ENCODE data around the gene ADGRL4. TPM values are rescaled to one million over a fixed set of nuclear protein-coding genes. Genes with fewer than 3 reads are reported as not detected.

The ADGRL4 gene
- total RNA-seq, 1 experiment from 2014 or later: not detected

- ATAC-seq: no peak
- TF ChIP-seq REST (IDR thresholded peaks at IDR 0.05; ENCODE audit: insufficient read depth in 1 of 2, low read depth in 2 of 2, low read length in 1 of 2): no peak
- TF ChIP-seq CTCF (IDR thresholded peaks at IDR 0.05): no peak
- TF ChIP-seq POLR2AphosphoS5 (IDR thresholded peaks at IDR 0.05; ENCODE audit: low read depth, low read length): no peak
- no peaks in the 10 kb centered on the region for H3K36me3 ChIP-seq (ENCODE audit: control insufficient read depth, insufficient read depth, low read length)
- H3K4me1 ChIP-seq (ENCODE audit: control insufficient read depth, insufficient read depth, low read length): no peaks in the 10 kb centered on the region
- BruUV-seq (replicated peaks): no TSS peak
- POLR2A ChIA-PET: no interaction called here
- no peaks in the 10 kb centered on the region for H3K27me3 ChIP-seq (ENCODE audit: control insufficient read depth, insufficient read depth, low read length)
- no peak overlapping the region for H3K27ac ChIP-seq (ENCODE audit: low read length)
- intact Hi-C loops (cut with micrococcal nuclease; ENCODE audit: unreplicated experiment): no loop called here
- CTCF ChIA-PET: no interaction called here
- no peak for DNase-seq (ENCODE audit: low read depth, low spot score)
- in situ Hi-C loops (cut with HindIII; ENCODE audit: low pct_unique_long_range_greater_than_20kb, low sequenced_read_pairs): no loop called here
- H3K9me3 ChIP-seq (ENCODE audit: control insufficient read depth, insufficient read depth, low read depth, low read length): no peaks in the 10 kb centered on the region; the same call in 1 of the 2 replicates
- H3K4me3 ChIP-seq (ENCODE audit: low read depth in 2 of 2, low read length in 2 of 2): no peak overlapping the region
Measured at GRCh38 chr1:78902641-78903040, 103.9 kb downstream of the ADGRL4 start.

- no peak overlapping the region for H3K4me3 ChIP-seq (ENCODE audit: low read depth in 2 of 2, low read length in 2 of 2)
- in situ Hi-C loops (cut with HindIII; ENCODE audit: low pct_unique_long_range_greater_than_20kb, low sequenced_read_pairs): no loop called here
- intact Hi-C loops (cut with micrococcal nuclease; ENCODE audit: unreplicated experiment): no loop called here
- ChIA-PET CTCF (no interaction called here), POLR2A (no interaction called here)
- no peaks in the 10 kb centered on the region for H3K27me3 ChIP-seq (ENCODE audit: control insufficient read depth, insufficient read depth, low read length)
- no peak for ATAC-seq
- H3K36me3 ChIP-seq (ENCODE audit: control insufficient read depth, insufficient read depth, low read length): no peaks in the 10 kb centered on the region
- DNase-seq (ENCODE audit: low read depth, low spot score): no peak
- TF ChIP-seq TCF7L2 (IDR thresholded peaks at IDR 0.05; ENCODE audit: low read depth, low read length) (no peak), CTCF (IDR thresholded peaks at IDR 0.05) (no peak), SIN3A (IDR thresholded peaks at IDR 0.05; ENCODE audit: borderline replicate concordance, insufficient read depth, low read depth, low read length) (no peak)
- no peaks in the 10 kb centered on the region for H3K4me1 ChIP-seq (ENCODE audit: control insufficient read depth, insufficient read depth, low read length)
- H3K9me3 ChIP-seq (ENCODE audit: control insufficient read depth, insufficient read depth, low read depth, low read length): no peaks in the 10 kb centered on the region
- BruUV-seq (replicated peaks): no TSS peak
- no peak overlapping the region for H3K27ac ChIP-seq (ENCODE audit: low read length)
Measured at GRCh38 chr1:78894811-78895210, 111.7 kb downstream of the ADGRL4 start.
